Central memory CD8-positive, alpha-beta T cell (primary cell): ENCODE results near the gene TENT5A.

Experiments
- ATAC-seq: fragments of 150-1000 bp; cut with Tn5 transposase; replicated peaks from 2 replicates; pipeline ENCODE4 v1.10.0; 2022; ENCODE audit warnings: mild to moderate bottlenecking, moderate FRiP score, moderate number of reproducible peaks; ENCODE audit not compliant: poor library complexity, severe bottlenecking; ENCODE audit errors: extremely low read depth
- DNase-seq, 2 donors: peaks; one replicate each; pipeline ENCODE4 v3.0.0; 2021; ENCODE audit warnings: low spot score in 2 of 2
- H3K27ac Mint-ChIP-seq: one replicate; pipeline ENCODE4 v1.8.0; 2022; ENCODE audit warnings: low read depth, mild to moderate bottlenecking, moderate library complexity, mixed read lengths
- H3K27me3 Mint-ChIP-seq: one replicate; pipeline ENCODE4 v1.8.0; 2022; ENCODE audit warnings: mixed read lengths
- H3K36me3 Mint-ChIP-seq: one replicate; pipeline ENCODE4 v1.8.0; 2022; ENCODE audit warnings: mild to moderate bottlenecking, moderate library complexity, mixed read lengths; ENCODE audit not compliant: insufficient read depth
- H3K4me1 Mint-ChIP-seq: one replicate; pipeline ENCODE4 v1.8.0; 2022; ENCODE audit warnings: mixed read lengths
- H3K4me3 Mint-ChIP-seq: one replicate; pipeline ENCODE4 v1.8.0; 2022; ENCODE audit warnings: mild to moderate bottlenecking, moderate library complexity, mixed read lengths
- H3K9me3 Mint-ChIP-seq: one replicate; pipeline ENCODE4 v1.8.0; 2022; ENCODE audit warnings: mixed read lengths

Gene TENT5A

GRCh38 chr6:81752084-81752920, at the start of gene TENT5A:
TENT5A (minus strand) TSS chr6:81752681; CDS start chr6:81752141, 540 bp downstream.
- Mint-ChIP-seq H3K27ac (peak within 1 kb of the TSS; percentile 90), H3K4me3 (peak within 1 kb of the TSS; percentile 92), H3K9me3 (no peaks in the 10 kb centered on the region), H3K27me3 (peaks cover 6% of the 10 kb centered on the region), H3K4me1 (peaks cover 27% of the 10 kb centered on the region), H3K36me3 (peaks cover 13% of the 10 kb centered on the region)
- DNase-seq: peak; percentile 69 to 72
- ATAC-seq: peak; percentile 75

GRCh38 chr6:81801489-81801888, 49.0 kb upstream of the TENT5A start:
- Mint-ChIP-seq H3K4me1 (no peaks in the 10 kb centered on the region), H3K36me3 (no peaks in the 10 kb centered on the region), H3K27ac (no peak overlapping the region), H3K4me3 (no peak overlapping the region), H3K9me3 (no peaks in the 10 kb centered on the region), H3K27me3 (no peaks in the 10 kb centered on the region)
- no peak for ATAC-seq
- DNase-seq: no peak

GRCh38 chr6:81800666-81801065, 48.2 kb upstream of the TENT5A start:
- ATAC-seq (no peak), DNase-seq (no peak)
- Mint-ChIP-seq H3K4me3 (no peak overlapping the region), H3K27me3 (no peaks in the 10 kb centered on the region), H3K9me3 (no peaks in the 10 kb centered on the region), H3K36me3 (no peaks in the 10 kb centered on the region), H3K27ac (no peak overlapping the region), H3K4me1 (no peaks in the 10 kb centered on the region)

- H3K36me3 Mint-ChIP-seq: no peaks in the 10 kb centered on the region
- no peaks in the 10 kb centered on the region for H3K9me3 Mint-ChIP-seq
- DNase-seq: no peak
- H3K27me3 Mint-ChIP-seq: no peaks in the 10 kb centered on the region
- H3K4me3 Mint-ChIP-seq: no peak overlapping the region
- H3K4me1 Mint-ChIP-seq: no peaks in the 10 kb centered on the region
- no peak overlapping the region for H3K27ac Mint-ChIP-seq
- no peak for ATAC-seq
These were observed 46.8 kb upstream of the TENT5A start for GRCh38 chr6:81799323-81799722.

- Mint-ChIP-seq H3K36me3 (no peaks in the 10 kb centered on the region), H3K27me3 (no peaks in the 10 kb centered on the region), H3K4me1 (no peaks in the 10 kb centered on the region), H3K4me3 (no peak overlapping the region), H3K9me3 (no peaks in the 10 kb centered on the region), H3K27ac (no peak overlapping the region)
- DNase-seq (no peak), ATAC-seq (no peak)
These were observed 45.1 kb upstream of the TENT5A start for GRCh38 chr6:81797591-81797990.

GRCh38 chr6:81795890-81796289, 43.4 kb upstream of the TENT5A start:
- no peaks in the 10 kb centered on the region for H3K27me3 Mint-ChIP-seq
- H3K9me3 Mint-ChIP-seq: no peaks in the 10 kb centered on the region
- no peaks in the 10 kb centered on the region for H3K4me1 Mint-ChIP-seq
- no peak overlapping the region for H3K27ac Mint-ChIP-seq
- H3K36me3 Mint-ChIP-seq: no peaks in the 10 kb centered on the region
- no peak overlapping the region for H3K4me3 Mint-ChIP-seq
- DNase-seq (no peak), ATAC-seq (no peak)

- no peak for DNase-seq
- no peaks in the 10 kb centered on the region for H3K27me3 Mint-ChIP-seq
- no peak overlapping the region for H3K4me3 Mint-ChIP-seq
These were observed 41.5 kb upstream of the TENT5A start for GRCh38 chr6:81793821-81794475.

GRCh38 chr6:81792826-81793225, 40.3 kb upstream of the TENT5A start:
- ATAC-seq (no peak), DNase-seq (no peak)
- Mint-ChIP-seq H3K27ac (no peak overlapping the region), H3K4me1 (no peaks in the 10 kb centered on the region), H3K4me3 (no peak overlapping the region), H3K9me3 (no peaks in the 10 kb centered on the region), H3K27me3 (no peaks in the 10 kb centered on the region), H3K36me3 (no peaks in the 10 kb centered on the region)

More at GRCh38 chr6:81793821-81794475, 41.5 kb upstream of the TENT5A start:
- H3K4me1 Mint-ChIP-seq: no peaks in the 10 kb centered on the region
- no peak for ATAC-seq
- no peaks in the 10 kb centered on the region for H3K9me3 Mint-ChIP-seq
- no peaks in the 10 kb centered on the region for H3K36me3 Mint-ChIP-seq
- H3K27ac Mint-ChIP-seq: no peak overlapping the region

- no peaks in the 10 kb centered on the region for H3K36me3 Mint-ChIP-seq
- no peaks in the 10 kb centered on the region for H3K4me1 Mint-ChIP-seq
- DNase-seq (no peak), ATAC-seq (no peak)
- H3K27me3 Mint-ChIP-seq: no peaks in the 10 kb centered on the region
- H3K27ac Mint-ChIP-seq: no peak overlapping the region
- H3K4me3 Mint-ChIP-seq: no peak overlapping the region
- H3K9me3 Mint-ChIP-seq: no peaks in the 10 kb centered on the region
These were observed 39.3 kb upstream of the TENT5A start for GRCh38 chr6:81791756-81792155.

GRCh38 chr6:81790034-81790433, 37.6 kb upstream of the TENT5A start:
- no peak overlapping the region for H3K4me3 Mint-ChIP-seq
- no peak for ATAC-seq
- H3K27me3 Mint-ChIP-seq: no peaks in the 10 kb centered on the region
- H3K4me1 Mint-ChIP-seq: no peaks in the 10 kb centered on the region
- no peaks in the 10 kb centered on the region for H3K36me3 Mint-ChIP-seq
- H3K9me3 Mint-ChIP-seq: no peaks in the 10 kb centered on the region
- DNase-seq: no peak
- no peak overlapping the region for H3K27ac Mint-ChIP-seq

GRCh38 chr6:81789291-81789690, 36.8 kb upstream of the TENT5A start:
- H3K36me3 Mint-ChIP-seq: no peaks in the 10 kb centered on the region
- H3K4me3 Mint-ChIP-seq: no peak overlapping the region
- H3K4me1 Mint-ChIP-seq: no peaks in the 10 kb centered on the region
- H3K9me3 Mint-ChIP-seq: no peaks in the 10 kb centered on the region
- no peak for DNase-seq
- no peak for ATAC-seq
- H3K27me3 Mint-ChIP-seq: no peaks in the 10 kb centered on the region
- no peak overlapping the region for H3K27ac Mint-ChIP-seq

- H3K27ac Mint-ChIP-seq: no peak overlapping the region
- no peaks in the 10 kb centered on the region for H3K36me3 Mint-ChIP-seq
- DNase-seq: no peak
- H3K4me1 Mint-ChIP-seq: no peaks in the 10 kb centered on the region
- no peaks in the 10 kb centered on the region for H3K9me3 Mint-ChIP-seq
- H3K27me3 Mint-ChIP-seq: no peaks in the 10 kb centered on the region
- ATAC-seq: no peak
- no peak overlapping the region for H3K4me3 Mint-ChIP-seq
These were observed 36.3 kb upstream of the TENT5A start for GRCh38 chr6:81788748-81789147.
